Fibroblast of skin of back (primary cell): ENCODE measurements around the gene HPCA.
A peak's percentile ranks its signal among the peaks of the same experiment; 100 is the strongest.

Experiments used
- DNase-seq: peaks from one replicate; pipeline ENCODE4 v3.0.0-alpha.2; 2013

The HPCA gene

DNA sequence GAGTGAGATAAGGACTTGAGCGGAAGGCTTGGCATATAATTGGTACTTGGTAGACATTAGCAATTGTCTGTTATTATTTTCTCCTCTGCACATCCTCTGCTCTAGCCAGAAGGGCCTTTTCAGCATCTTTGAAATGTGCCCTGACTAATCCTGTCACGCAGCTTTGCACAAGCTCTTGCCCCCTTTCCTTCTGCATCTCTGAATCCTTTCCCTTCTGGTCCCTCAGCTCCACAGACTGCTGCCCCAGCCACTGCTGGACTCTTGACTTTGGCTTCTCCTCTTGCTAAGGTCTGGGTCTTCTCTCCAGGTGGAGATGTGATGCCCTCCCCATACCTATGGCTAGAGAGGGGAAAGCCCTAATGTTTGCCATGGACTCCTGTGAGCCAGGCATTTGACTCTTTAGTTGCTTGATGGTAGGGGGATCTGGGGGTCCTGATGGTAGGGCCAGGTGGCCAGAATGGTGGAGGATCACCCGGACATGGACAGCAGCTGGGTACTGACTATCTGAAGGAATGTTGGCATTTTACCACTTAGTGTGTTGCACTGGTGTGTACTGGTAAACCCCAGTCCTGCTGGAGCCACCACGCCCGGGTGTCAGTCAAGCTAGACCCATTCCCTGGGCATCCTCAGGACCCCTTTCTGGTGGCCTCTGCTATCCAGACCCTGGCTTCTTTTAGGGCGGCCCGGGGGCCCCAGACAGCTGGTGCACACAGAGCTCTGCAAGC, 4.4 kb downstream of the HPCA start:
- no peak for DNase-seq

- DNase-seq, result no peak
Measured at GRCh38 chr1:32891241-32891570, 4.9 kb downstream of the HPCA start.

GRCh38 chr1:32891630-32892029, 5.3 kb downstream of the HPCA start:
- no peak for DNase-seq

DNA sequence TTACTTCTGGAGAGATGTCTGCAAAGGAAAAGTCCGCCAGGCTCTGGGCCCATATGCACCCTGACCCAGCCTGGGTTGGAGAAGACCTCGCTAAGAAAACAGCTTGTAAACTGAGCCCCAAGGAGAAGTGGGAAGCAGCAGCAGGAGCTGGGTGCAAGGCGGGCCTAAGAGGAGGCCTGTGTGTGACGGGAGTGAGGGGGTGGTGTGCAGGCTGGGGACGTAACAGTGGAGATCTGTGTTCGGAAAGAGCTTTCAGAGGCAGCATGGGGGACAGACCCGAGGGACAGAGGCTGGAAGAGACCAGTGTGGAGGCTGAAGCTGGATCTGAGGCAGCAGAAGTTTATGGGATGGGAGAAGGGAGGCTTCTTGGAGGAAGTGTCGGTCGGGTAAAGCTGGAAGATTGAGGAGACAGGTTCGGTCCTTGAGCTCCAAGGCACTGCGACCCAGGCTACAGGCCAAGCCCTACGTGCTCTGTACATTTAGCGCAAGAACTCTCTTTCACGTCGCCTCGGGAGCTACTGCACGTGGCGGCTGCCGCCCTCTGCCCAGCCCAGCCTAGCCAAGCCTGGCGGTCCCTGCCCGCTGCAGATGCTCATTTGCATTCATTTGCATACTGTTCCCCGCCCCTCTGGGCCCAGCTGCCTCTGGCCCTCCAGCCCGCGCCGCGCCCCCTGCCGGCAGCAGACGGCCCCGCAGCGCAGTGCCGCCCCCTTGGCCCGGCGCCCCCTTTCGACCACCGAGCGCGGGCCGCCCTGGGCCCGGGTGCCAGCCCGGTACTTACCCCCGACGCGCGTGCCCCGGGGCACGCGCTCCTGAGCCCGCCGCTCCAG, 6.3 kb downstream of the HPCA start:
- DNase-seq, result peak; percentile 36

- DNase-seq, result peak; percentile 22
Measured at GRCh38 chr1:32893198-32894018, 7.1 kb downstream of the HPCA start.

GRCh38 chr1:32894019-32894600, 7.8 kb downstream of the HPCA start:
- no peak for DNase-seq

- DNase-seq, result no peak
Measured at GRCh38 chr1:32894681-32895080, 8.4 kb downstream of the HPCA start.

DNA sequence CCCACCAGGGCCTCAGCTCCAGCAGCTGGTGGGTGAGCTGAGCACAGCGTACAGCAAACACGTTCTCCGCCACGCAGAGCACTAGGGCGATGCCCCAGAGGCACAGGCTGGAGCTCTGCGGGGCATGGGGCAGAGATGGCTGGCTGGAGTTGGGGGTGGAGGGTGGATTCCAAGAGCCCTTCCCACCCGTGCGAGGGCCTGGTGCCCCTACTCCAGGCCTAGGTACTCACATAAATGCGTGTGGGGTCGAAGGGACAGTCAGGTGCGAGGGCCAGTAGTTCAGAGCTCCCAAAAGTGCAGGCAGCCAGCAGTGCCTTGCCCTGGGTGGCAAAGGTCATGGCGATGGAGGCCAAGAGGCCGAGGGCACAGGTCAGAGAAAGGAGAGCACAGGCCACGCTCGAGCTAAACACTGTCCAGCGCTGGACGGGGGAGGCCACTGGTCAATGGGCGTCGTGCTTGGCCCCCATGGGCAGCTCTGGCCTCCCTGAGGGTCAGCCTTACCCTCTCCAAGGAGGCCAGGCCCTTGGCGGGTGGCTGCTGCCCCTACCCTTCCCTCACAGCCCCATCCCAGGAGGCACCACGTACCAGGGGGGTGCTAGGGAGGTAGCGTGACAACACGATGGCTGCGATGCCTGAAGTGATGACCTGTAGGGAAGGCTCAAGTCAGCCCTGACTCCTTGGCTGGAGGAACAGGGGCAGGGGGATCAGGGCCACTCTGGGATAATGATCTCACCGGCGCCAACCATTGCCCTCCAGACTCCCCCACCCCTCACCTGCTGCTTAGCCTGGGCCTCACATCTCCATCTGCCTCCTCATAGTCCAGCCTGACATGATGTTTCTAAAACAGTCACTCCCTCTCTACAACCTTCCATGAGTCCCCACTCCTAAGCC, 9.3 kb downstream of the HPCA start:
- no peak for DNase-seq

GRCh38 chr1:32896451-32896850, 10.2 kb downstream of the HPCA start:
- DNase-seq, result no peak

DNA sequence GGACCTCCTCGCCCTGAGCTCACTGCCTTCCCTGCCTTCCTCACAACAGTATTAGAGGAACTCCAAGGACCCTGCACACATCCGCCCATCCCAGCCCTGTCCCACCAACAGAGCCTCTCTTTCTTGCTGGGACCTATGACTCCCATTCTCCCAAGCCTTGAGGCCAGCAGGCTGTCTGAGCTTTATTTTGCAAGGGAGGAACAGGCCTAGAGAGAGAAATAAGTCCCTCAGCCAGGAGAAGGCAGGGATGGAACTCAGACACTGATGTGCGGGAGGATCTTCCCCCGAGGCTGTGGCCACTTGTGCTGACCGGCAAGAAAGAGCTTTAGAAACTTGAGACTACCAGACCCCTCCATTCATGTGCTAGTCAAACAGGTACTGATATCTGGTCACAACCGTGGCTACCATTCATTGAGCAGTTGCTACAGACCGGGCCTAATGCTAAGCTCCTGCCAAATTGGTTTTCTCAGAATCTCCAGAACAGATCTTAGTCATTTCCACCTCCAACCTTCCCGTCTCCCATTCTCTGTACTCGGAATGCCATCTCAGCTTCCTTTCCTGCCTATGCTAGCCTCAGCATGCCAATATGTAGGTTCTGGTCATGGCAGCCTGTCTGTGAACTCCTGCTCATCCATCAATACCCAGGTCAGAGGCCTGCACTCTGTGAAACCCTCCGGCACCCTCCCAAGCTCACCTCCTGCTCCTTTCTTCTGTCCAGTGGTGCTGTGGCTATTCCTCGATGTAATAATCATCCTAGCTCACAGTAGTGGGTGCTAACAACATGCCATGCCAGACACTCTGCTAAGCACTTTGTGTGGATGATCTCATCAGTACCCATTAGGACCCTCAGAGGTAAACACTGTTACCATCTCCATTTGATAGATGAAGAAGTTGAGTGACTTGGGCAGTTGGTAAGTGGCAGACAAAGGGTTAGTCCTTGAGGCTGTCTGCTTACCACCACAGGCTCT, 11.1 kb downstream of the HPCA start:
- DNase-seq, result no peak

DNA sequence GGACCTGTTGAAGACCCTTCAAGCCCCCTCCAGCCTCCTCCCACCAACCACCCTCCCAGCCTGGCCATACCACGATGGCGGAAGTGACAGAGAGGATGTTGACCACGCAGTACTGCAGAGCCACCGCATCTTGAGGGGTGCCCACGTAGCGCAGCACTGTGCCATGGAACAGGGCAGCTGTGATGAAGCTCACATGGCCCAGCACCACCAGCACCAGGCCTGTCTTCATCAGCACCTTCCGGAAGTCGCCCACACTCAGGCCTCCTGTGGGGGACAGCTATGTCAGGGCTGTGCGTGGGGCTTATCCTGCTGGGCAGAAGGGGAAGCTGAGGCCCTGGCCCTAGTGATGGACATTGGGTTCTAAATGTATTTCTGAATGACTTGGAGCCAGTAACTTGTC, 11.8 kb downstream of the HPCA start:
- DNase-seq, result no peak

- DNase-seq, result no peak
Measured at GRCh38 chr1:32898958-32899357, 12.7 kb downstream of the HPCA start.

- DNase-seq, result no peak
Measured at GRCh38 chr1:32899586-32900296, 13.4 kb downstream of the HPCA start.

GRCh38 chr1:32900371-32900955, 14.2 kb downstream of the HPCA start:
- DNase-seq, result no peak

GRCh38 chr1:32900956-32901822, 14.9 kb downstream of the HPCA start, which contains the start of gene TMEM54:
TSS of gene TMEM54 (minus strand) at chr1:32901389. CDS start at chr1:32901238, 151 bp downstream.
- peak; percentile 43 for DNase-seq

DNA sequence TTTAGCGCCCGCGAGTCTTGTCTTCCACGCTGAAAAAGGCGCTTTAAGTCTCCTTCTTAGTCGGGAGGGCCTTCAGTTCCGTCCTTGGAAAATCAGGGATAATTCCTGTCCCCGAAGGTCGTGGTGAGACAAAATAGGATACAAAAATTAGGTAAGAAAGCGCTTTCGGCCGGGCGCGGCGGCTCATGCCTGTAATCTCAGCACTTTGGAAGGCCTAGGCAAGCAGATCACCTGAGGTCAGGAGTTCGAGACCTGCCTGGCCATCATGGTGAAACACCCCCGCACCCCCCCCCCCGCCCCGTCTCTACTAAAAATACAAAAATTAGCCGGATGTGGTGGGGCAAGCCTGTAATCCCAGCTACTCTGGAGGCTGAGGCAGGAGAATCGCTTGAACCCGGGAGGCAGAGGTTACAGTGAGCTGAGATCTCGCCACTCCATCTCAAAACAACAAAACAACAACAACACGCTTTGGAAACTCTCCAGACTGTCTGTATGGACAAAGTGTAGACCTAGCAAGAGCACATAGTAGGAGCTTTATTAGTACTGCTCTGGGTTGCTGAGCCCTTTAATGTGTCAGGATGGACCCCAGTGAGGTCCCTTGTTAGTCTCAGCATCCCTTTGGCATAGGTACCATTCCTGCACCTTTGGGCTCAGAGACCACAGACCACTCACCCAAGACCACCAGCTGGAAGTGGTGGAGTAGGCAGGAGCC, 15.7 kb downstream of the HPCA start:
- no peak for DNase-seq

DNA sequence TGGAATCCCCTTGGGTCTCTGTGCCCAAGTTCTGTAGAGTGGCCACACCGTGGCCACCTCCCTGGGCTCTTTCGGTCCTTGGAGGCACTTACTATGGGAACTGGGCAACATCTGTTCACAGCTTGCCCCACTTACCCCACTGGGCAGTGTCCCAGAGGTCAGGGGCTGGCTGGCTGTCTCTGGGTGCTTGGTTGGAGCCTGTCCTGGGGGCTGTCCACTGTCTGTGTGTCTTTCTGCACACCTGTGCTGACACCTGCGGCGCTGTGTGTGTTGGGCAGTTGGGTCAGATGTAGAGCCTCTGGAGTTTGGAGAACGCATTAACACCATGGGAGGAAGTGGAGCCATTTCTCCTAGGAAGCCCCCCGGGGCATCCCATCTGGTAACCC, 16.2 kb downstream of the HPCA start:
- DNase-seq, result no peak
